ENCODE data around the gene PRKAB1. TPM values are rescaled to one million over a fixed set of nuclear protein-coding genes. Genes with fewer than 3 reads are reported as not detected.
"Not testable (repeated sequence)": the region's sequence is repeated elsewhere in the genome, so short reads cannot be mapped to it uniquely, and the experiment has no call there.

PRKAB1 gene, protein sequence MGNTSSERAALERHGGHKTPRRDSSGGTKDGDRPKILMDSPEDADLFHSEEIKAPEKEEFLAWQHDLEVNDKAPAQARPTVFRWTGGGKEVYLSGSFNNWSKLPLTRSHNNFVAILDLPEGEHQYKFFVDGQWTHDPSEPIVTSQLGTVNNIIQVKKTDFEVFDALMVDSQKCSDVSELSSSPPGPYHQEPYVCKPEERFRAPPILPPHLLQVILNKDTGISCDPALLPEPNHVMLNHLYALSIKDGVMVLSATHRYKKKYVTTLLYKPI
- total RNA-seq (10 to 100 TPM; 18.6 to 24.2 TPM), total RNA-seq (22.3 to 51.4 (median 38.0) reads per million in 172 experiments)
- polyA plus RNA-seq (2013, experiment 1 of 2), result 19.8 TPM
- 24.5 TPM for polyA plus RNA-seq (2013, experiment 2 of 2)

DNA sequence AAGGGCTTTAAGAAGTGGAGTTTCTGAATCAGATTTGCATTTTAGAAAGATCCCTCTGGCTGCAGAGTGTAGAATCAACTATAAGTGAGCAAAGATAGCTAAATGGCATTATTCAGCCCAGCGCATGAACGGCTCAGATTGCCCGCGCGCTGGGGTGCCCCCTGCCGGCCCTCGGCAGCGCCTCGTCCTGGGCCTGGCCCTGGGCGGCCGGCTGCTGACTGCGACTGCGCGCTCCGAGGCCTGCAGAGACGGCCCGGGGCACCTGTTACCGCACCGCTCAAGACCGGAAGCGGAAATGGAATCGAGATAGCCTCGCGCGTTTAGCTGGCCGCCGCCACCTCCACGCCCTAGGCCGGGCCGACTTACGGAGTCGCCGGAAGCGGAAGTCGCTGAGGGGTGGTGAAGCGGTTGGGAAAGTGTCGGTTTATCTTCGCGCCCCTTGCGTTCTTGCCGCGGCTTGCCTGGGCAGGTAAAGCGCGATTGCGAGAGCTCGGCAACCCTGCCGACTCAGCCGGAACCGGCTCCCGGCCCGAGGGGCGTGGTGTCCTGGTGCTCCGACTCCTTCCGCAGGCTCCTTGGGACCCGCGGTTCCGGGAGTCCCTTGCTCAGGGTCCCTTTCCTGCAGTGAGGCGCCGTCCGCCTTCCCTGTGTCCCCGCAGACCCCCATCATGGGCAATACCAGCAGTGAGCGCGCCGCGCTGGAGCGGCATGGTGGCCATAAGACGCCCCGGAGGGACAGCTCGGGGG, at the start of gene PRKAB1:
TSS of gene PRKAB1 (plus strand) at position 557 of the 747 bp plus-strand sequence. CDS start at position 669, 112 bp downstream.
- H3K9me3 ChIP-seq (ENCODE audit: control insufficient read depth in 1 of 2, insufficient read depth in 1 of 2, low read length in 2 of 2), result no peaks in the 10 kb centered on the region
- ChIA-PET POLR2A (interaction anchor here (0.8 to 1.5 kb wide), 3 partner anchors 10 to 1292 kb away, joined by 3 to 5 read pairs (median 5); partner anchors contain the start of gene SUDS3), CTCF (interaction anchor here (0.7 to 2.0 kb wide), 8 partner anchors 9 to 1651 kb away, joined by 3 to 12 read pairs (median 3); partner anchors contain the start of gene RFC5)
- H3K4me3 Mint-ChIP-seq, result peak within 1 kb of the TSS; percentile 92
- peaks cover 35% of the 10 kb centered on the region for H3K36me3 Mint-ChIP-seq (ENCODE audit: low read depth)
- peak within 1 kb of the TSS; percentile 80 to 91 for H3K27ac ChIP-seq (ENCODE audit: low read depth in 1 of 2, low read length in 2 of 2)
- H3K27me3 ChIP-seq (ENCODE audit: control insufficient read depth in 1 of 2, insufficient read depth in 2 of 2, low read length in 2 of 2), result no peaks in the 10 kb centered on the region
- DNase-seq (peak; percentile 87 to 99 (median 94)), ATAC-seq (ENCODE audit: poor library complexity) (peak; percentile 88)
- H3K9me3 Mint-ChIP-seq, result no peaks in the 10 kb centered on the region
- peaks cover 24% of the 10 kb centered on the region for H3K4me1 ChIP-seq (ENCODE audit: insufficient read depth, low read length)
- peaks cover 18% of the 10 kb centered on the region for H3K36me3 ChIP-seq (ENCODE audit: insufficient read depth, low read length)
- peaks cover 57% of the 10 kb centered on the region for H3K4me1 Mint-ChIP-seq (ENCODE audit: low read depth)
- H3K27me3 Mint-ChIP-seq, result no peaks in the 10 kb centered on the region
- TF ChIP-seq CTCF (IDR thresholded peaks at IDR 0.05), result peak; percentile 96
- intact Hi-C loops (cut with DNase I, micrococcal nuclease), result loop anchor here (2.0 to 10.0 kb wide), 6 partner anchors 207 to 1651 kb away; partner anchors contain the start of genes CIT (in 1 of the 2), RFC5 (in 1 of the 2), SUDS3 (in 1 of the 2) and TAOK3 (in 1 of the 2)
- H3K27ac Mint-ChIP-seq, result peak within 1 kb of the TSS; percentile 93
- H3K4me3 ChIP-seq (ENCODE audit: low read length), result peak within 1 kb of the TSS; percentile 90

DNA sequence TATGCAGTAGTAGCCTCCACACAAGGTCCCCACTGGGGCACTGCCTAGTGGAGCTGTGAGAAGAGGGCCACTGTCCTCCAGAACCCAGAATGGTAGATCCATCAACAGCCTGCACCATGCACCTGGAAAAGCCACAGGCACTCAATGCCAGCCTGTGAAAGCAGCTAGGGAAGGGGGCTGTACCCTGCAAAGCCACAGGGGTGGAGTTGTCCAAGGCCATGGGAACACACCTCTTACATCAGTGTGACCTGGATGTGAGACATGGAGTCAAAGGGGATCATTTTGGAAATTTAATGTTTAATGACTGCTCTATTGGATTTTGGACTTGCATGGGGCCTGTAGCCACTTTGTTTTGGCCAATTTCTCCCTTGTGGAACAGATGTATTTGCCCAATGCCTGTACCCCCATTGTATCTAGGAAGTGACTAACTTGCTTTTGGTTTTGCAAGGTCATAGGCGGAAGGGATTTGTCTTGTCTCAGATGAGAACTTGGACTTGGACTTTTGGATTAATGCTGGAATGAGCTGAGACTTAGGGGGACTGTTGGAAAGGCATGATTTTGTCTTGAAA, 49.5 kb upstream of the PRKAB1 start:
- DNase-seq; H3K4me3 ChIP-seq (ENCODE audit: low read length); ATAC-seq (ENCODE audit: poor library complexity); H3K4me1 ChIP-seq (ENCODE audit: insufficient read depth, low read length); H3K27ac ChIP-seq (ENCODE audit: low read depth in 1 of 2, low read length in 2 of 2); H3K36me3 Mint-ChIP-seq (ENCODE audit: low read depth); H3K36me3 ChIP-seq (ENCODE audit: insufficient read depth, low read length); H3K9me3 ChIP-seq (ENCODE audit: control insufficient read depth in 1 of 2, insufficient read depth in 1 of 2, low read length in 2 of 2); intact Hi-C loops (cut with DNase I, micrococcal nuclease); H3K27ac Mint-ChIP-seq; H3K4me1 Mint-ChIP-seq (ENCODE audit: low read depth); CTCF ChIA-PET; H3K27me3 ChIP-seq (ENCODE audit: control insufficient read depth in 1 of 2, insufficient read depth in 2 of 2, low read length in 2 of 2); H3K4me3 Mint-ChIP-seq; H3K9me3 Mint-ChIP-seq: not testable (repeated sequence)
- peaks cover 64% of the 10 kb centered on the region for H3K27me3 Mint-ChIP-seq
- POLR2A ChIA-PET, result interaction anchor here (0.6 kb wide), 1 partner anchor 10 kb away, joined by 3 read pairs; no protein-coding TSS in a partner anchor

GRCh38 chr12:119620490-119620889, 47.4 kb upstream of the PRKAB1 start:
- ChIA-PET CTCF (no interaction called here), POLR2A (no interaction called here)
- H3K4me1 ChIP-seq (ENCODE audit: insufficient read depth, low read length), result no peaks in the 10 kb centered on the region
- Mint-ChIP-seq H3K4me1 (ENCODE audit: low read depth) (no peaks in the 10 kb centered on the region), H3K9me3 (peaks cover 3% of the 10 kb centered on the region), H3K27ac (no peak overlapping the region), H3K4me3 (no peak overlapping the region), H3K27me3 (peaks cover 61% of the 10 kb centered on the region), H3K36me3 (ENCODE audit: low read depth) (no peaks in the 10 kb centered on the region)
- no peaks in the 10 kb centered on the region for H3K9me3 ChIP-seq (ENCODE audit: control insufficient read depth in 1 of 2, insufficient read depth in 1 of 2, low read length in 2 of 2)
- H3K27me3 ChIP-seq (ENCODE audit: control insufficient read depth in 1 of 2, insufficient read depth in 2 of 2, low read length in 2 of 2), result peaks cover 4 to 8% of the 10 kb centered on the region in 2 experiments
- H3K36me3 ChIP-seq (ENCODE audit: insufficient read depth, low read length), result no peaks in the 10 kb centered on the region
- ATAC-seq (ENCODE audit: poor library complexity) (no peak), DNase-seq (no peak)
- intact Hi-C loops (cut with DNase I, micrococcal nuclease), result no loop called here
- H3K4me3 ChIP-seq (ENCODE audit: low read length), result no peak overlapping the region
- H3K27ac ChIP-seq (ENCODE audit: low read depth in 1 of 2, low read length in 2 of 2), result no peak overlapping the region
- no peak for TF ChIP-seq CTCF (IDR thresholded peaks at IDR 0.05)

Measured in CD4-positive, alpha-beta T cell (primary cell).